Fibroblast of skin of back (primary cell): Measurements from ENCODE around the gene UNCX.
"Not testable (repeated sequence)": the region's sequence is repeated elsewhere in the genome, so short reads cannot be mapped to it uniquely, and the experiment has no call there.

Experiments
- DNase-seq: peaks from one replicate; pipeline ENCODE4 v3.0.0-alpha.2; 2013

UNCX gene

GRCh38 chr7:1279041-1279440 lies 46.4 kb downstream of the UNCX start:
- DNase-seq = no peak

- not testable (repeated sequence) for DNase-seq
Observed at GRCh38 chr7:1279895-1280294, 47.2 kb downstream of the UNCX start.

- DNase-seq = no peak
Observed at GRCh38 chr7:1281068-1281467, 48.4 kb downstream of the UNCX start.

GRCh38 chr7:1282679-1283078 lies 50.0 kb downstream of the UNCX start:
- DNase-seq = no peak

GRCh38 chr7:1283337-1283736 lies 50.7 kb downstream of the UNCX start:
- DNase-seq = no peak

- no peak for DNase-seq
Observed at GRCh38 chr7:1283941-1284742, 51.5 kb downstream of the UNCX start.

DNA sequence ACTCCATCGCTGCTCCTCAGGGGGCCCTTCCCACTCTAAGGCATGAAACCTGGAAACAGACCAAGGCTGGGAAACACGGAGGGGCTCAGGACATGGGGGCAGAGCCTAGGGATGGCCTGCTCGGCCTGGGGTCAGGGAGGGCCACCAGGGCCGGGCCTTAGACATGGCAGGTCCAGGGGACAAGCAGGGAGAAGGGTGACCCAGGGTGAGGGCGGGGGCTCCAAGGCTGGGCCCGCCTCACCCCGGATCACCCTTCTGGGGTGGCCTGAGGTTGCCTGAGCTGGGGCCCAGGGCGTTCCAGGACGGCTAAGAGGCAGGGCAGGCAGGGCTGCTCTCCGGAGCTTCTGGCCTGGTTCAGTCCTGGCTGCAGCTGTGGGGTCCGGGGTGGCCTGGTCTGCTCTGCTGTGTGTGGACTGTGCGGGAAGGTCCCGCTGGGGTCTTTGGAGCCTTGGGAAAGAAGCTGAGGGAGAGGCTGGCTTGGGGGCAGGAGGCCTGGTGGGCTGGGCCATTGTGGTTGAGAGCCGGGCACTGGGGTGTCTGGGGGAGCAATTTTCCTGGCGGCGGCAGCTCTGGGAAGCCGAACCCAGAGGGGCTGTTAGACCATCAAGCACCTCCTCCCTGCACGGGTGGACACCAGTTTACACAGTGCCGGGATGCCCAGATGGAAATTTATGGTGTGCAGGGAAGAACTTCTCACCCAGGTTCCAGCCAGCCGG lies 52.2 kb downstream of the UNCX start:
- no peak for DNase-seq

GRCh38 chr7:1285556-1286301 lies 53.1 kb downstream of the UNCX start:
- DNase-seq = no peak
